Liver (tissue), 9 donors: ENCODE measurements around the gene DES. TPM values are rescaled to one million over a fixed set of nuclear protein-coding genes. Genes with fewer than 3 reads are reported as not detected.

Experiments
- DNase-seq: peaks from one replicate; pipeline ENCODE4 v3.0.0-alpha.2; 2017; ENCODE audit warnings: low spot score
- H3K27ac ChIP-seq, 2 donors: one replicate each; pipeline ENCODE4 v1.7.0; 2013; ENCODE audit warnings: inconsistent platforms in 2 of 2, low read length in 2 of 2, control low read depth in 1 of 2, low read depth in 1 of 2, mild to moderate bottlenecking in 1 of 2
- H3K27me3 ChIP-seq, 4 donors: one replicate each; pipeline versions ENCODE4 v1.6.1 to v1.7.0; 2013; ENCODE audit warnings: low read length in 3 of 4, inconsistent platforms in 1 of 4, mild to moderate bottlenecking in 1 of 4, moderate library complexity in 1 of 4; ENCODE audit not compliant: control insufficient read depth in 4 of 4, insufficient read depth in 4 of 4
- H3K36me3 ChIP-seq, 4 donors: one replicate each; pipeline versions ENCODE4 v1.6.1 to v1.7.0; 2013; ENCODE audit warnings: low read length in 3 of 4, mild to moderate bottlenecking in 3 of 4, low read depth in 1 of 4, moderate library complexity in 1 of 4; ENCODE audit not compliant: control insufficient read depth in 4 of 4, insufficient read depth in 3 of 4
- H3K4me1 ChIP-seq, 4 donors: one replicate each; pipeline versions ENCODE4 v1.6.1 to v1.7.0; 2013; ENCODE audit warnings: low read length in 3 of 4, mild to moderate bottlenecking in 3 of 4, moderate library complexity in 1 of 4; ENCODE audit not compliant: control insufficient read depth in 4 of 4, insufficient read depth in 4 of 4
- H3K4me3 ChIP-seq, 3 donors: one replicate each; pipeline versions ENCODE4 v1.6.1 to v1.7.0; 2013; ENCODE audit warnings: low read length in 3 of 3, control low read depth in 1 of 3, low read depth in 1 of 3, mild to moderate bottlenecking in 1 of 3
- H3K9ac ChIP-seq, 2 donors: one replicate each; pipeline ENCODE4 v1.7.0; 2013; ENCODE audit warnings: low read length in 2 of 2, mild to moderate bottlenecking in 2 of 2, moderate library complexity in 2 of 2, control low read depth in 1 of 2, low read depth in 1 of 2
- H3K9me3 ChIP-seq, 4 donors: one replicate each; pipeline versions ENCODE4 v1.6.1 to v1.7.0; 2013; ENCODE audit warnings: low read length in 3 of 4; ENCODE audit not compliant: control insufficient read depth in 4 of 4
- ATF3 ChIP-seq: IDR thresholded peaks from 2 replicates; pipeline ENCODE4 v1.6.1; 2016; ENCODE audit warnings: antibody characterized with exemption
- CTCF ChIP-seq: fragments of 150-350 bp; IDR thresholded peaks from 2 replicates; pipeline ENCODE4 v1.5.1; 2017; ENCODE audit warnings: improper control_type of control experiment, low read depth, low read length; ENCODE audit not compliant: missing input control
- EGR1 ChIP-seq, 2 donors: IDR thresholded peaks; 2 replicates each; pipeline ENCODE4 v1.6.1; 2016 to 2018; ENCODE audit warnings: antibody characterized with exemption in 2 of 2, low read depth in 2 of 2
- FOXA1 ChIP-seq: IDR thresholded peaks from 2 replicates; pipeline ENCODE4 v1.6.1; 2016; ENCODE audit warnings: antibody characterized with exemption
- FOXA2 ChIP-seq: IDR thresholded peaks from 2 replicates; pipeline ENCODE4 v1.6.1; 2016; ENCODE audit warnings: antibody characterized with exemption
- HNF4A ChIP-seq, 2 donors: conservative IDR thresholded peaks; 2 replicates each; pipeline ENCODE4 v1.6.1; 2016; ENCODE audit warnings: antibody characterized with exemption in 2 of 2, mild to moderate bottlenecking in 2 of 2
- HNF4G ChIP-seq: IDR thresholded peaks from 2 replicates; pipeline ENCODE4 v1.6.1; 2016; ENCODE audit warnings: antibody characterized with exemption
- JUND ChIP-seq, 2 donors: IDR thresholded peaks; 2 replicates each; pipeline ENCODE4 v1.6.1; 2016; ENCODE audit warnings: antibody characterized with exemption in 2 of 2
- NR2F2 ChIP-seq: IDR thresholded peaks from 2 replicates; pipeline ENCODE4 v1.6.1; 2016; ENCODE audit warnings: antibody characterized with exemption
- REST ChIP-seq: IDR thresholded peaks from 2 replicates; pipeline ENCODE4 v1.6.1; 2016; ENCODE audit warnings: antibody characterized with exemption, mild to moderate bottlenecking
- RXRA ChIP-seq, 2 donors: IDR thresholded peaks; 2 replicates each; pipeline ENCODE4 v1.6.1; 2017 to 2018; ENCODE audit warnings: antibody characterized with exemption in 2 of 2, mild to moderate bottlenecking in 1 of 2
- YY1 ChIP-seq: IDR thresholded peaks from 2 replicates; pipeline ENCODE4 v1.6.1; 2016; ENCODE audit warnings: antibody characterized with exemption, mild to moderate bottlenecking
- WGBS: extraction: QIAGEN DNeasy Blood & Tissue Kit; methylation state at CpG from one replicate; pipeline ENCODE4 v1.1.7; 2013; 5-methylcytosine and 5-hydroxymethylcytosine counted together
- polyA plus RNA-seq, 2 donors: library from polyadenylated mRNA; stranded (reverse) in 1 of 2; unstranded in 1 of 2; fragments of 200-250 nt in 1 of 2; fragments of >200 nt in 1 of 2; fragmentation: Nextera tagmentation in 1 of 2; extraction: Ambion mirVana in 1 of 2; gene quantifications; one replicate each; pipeline versions ENCODE4 v1.2.1 to v1.2.3, GENCODE V29; 2013 to 2015
- total RNA-seq, 2 donors: library from RNA; depleted of rRNA; stranded (reverse); fragments of >200 nt; gene quantifications; one replicate each; pipeline ENCODE4 v1.2.3, GENCODE V29; 2014
- donor health status: healthy.
- donor health status: healthy.
- donor health status: healthy.
- donor health status: healthy.
- donor health status: healthy.

The DES gene
- total and polyA plus RNA-seq, 4 donors, result 0.15 to 50.0 (median 3.2) TPM

GRCh38 chr2:219419012-219419324 is 791 bp downstream of the DES start:
- whole genome bisulfite sequencing, result 46% methylated on average over 12 of the region's 12 CpGs
- no peak overlapping the region for H3K4me3 ChIP-seq
- no peak overlapping the region for H3K9ac ChIP-seq
- H3K27ac ChIP-seq, result no peak overlapping the region
- H3K27me3 ChIP-seq, result peaks cover 0 to 6% (median 1%) of the 10 kb centered on the region in 4 donors
- H3K4me1 ChIP-seq, result peaks cover 0 to 9% (median 3%) of the 10 kb centered on the region in 4 donors
- H3K9me3 ChIP-seq, result no peaks in the 10 kb centered on the region
- no peak for DNase-seq
- TF ChIP-seq FOXA2, result no peak
- no peak for TF ChIP-seq REST
- H3K36me3 ChIP-seq, result no peaks in the 10 kb centered on the region

- no peak overlapping the region for H3K9ac ChIP-seq
- no peak for DNase-seq
- no peaks in the 10 kb centered on the region for H3K9me3 ChIP-seq
- no peak overlapping the region for H3K27ac ChIP-seq
- no peak for TF ChIP-seq ATF3
- H3K27me3 ChIP-seq, result peaks cover 0 to 6% (median 1%) of the 10 kb centered on the region in 4 donors
- H3K4me1 ChIP-seq, result peaks cover 0 to 9% (median 3%) of the 10 kb centered on the region in 4 donors
- WGBS, result 66% methylated on average over 9 of the region's 9 CpGs
- H3K36me3 ChIP-seq, result no peaks in the 10 kb centered on the region
- no peak overlapping the region for H3K4me3 ChIP-seq
These were observed 1.4 kb downstream of the DES start for GRCh38 chr2:219419331-219420197.

- H3K9me3 ChIP-seq, result no peaks in the 10 kb centered on the region
- H3K36me3 ChIP-seq, result no peaks in the 10 kb centered on the region
- H3K9ac ChIP-seq, result no peak overlapping the region
- DNase-seq, result no peak
- H3K27ac ChIP-seq, result no peak overlapping the region
- H3K27me3 ChIP-seq, result peaks cover 0 to 9% (median 1%) of the 10 kb centered on the region in 4 donors
- H3K4me3 ChIP-seq, result no peak overlapping the region
- peaks cover 0 to 9% (median 3%) of the 10 kb centered on the region in 4 donors for H3K4me1 ChIP-seq
- 88% methylated on average over 8 of the region's 8 CpGs for WGBS
- TF ChIP-seq EGR1 (IDR thresholded peaks at IDR 0.05; ENCODE audit: low read depth in 2 of 2), result no peak
- TF ChIP-seq FOXA1, result no peak
These were observed 2.5 kb downstream of the DES start for GRCh38 chr2:219420687-219421086.

- Histone ChIP-seq H3K27ac (no peak overlapping the region), H3K9ac (no peak overlapping the region), H3K4me3 (no peak overlapping the region), H3K9me3 (no peaks in the 10 kb centered on the region), H3K4me1 (peaks cover 0 to 9% (median 3%) of the 10 kb centered on the region in 4 donors), H3K36me3 (no peaks in the 10 kb centered on the region), H3K27me3 (peaks cover 0 to 9% (median 1%) of the 10 kb centered on the region in 4 donors)
- DNase-seq, result no peak
- 85% methylated on average over 17 of the region's 17 CpGs for WGBS
- TF ChIP-seq ATF3, result no peak
- TF ChIP-seq REST, result no peak
- no peak for TF ChIP-seq HNF4G
- TF ChIP-seq HNF4A (conservative IDR thresholded peaks at IDR 0.05), result no peak
- TF ChIP-seq NR2F2, result no peak
- no peak for TF ChIP-seq CTCF
- no peak for TF ChIP-seq RXRA (IDR thresholded peaks at IDR 0.05)
- no peak for TF ChIP-seq YY1
- no peak for TF ChIP-seq JUND (IDR thresholded peaks at IDR 0.05)
- no peak for TF ChIP-seq FOXA1
These were observed 3.1 kb downstream of the DES start for GRCh38 chr2:219421323-219421722.
